WERI-Rb-1 (cell line): Measurements from ENCODE around the gene SLC16A3.
"Not testable (repeated sequence)": the region's sequence is repeated elsewhere in the genome, so short reads cannot be mapped to it uniquely, and the experiment has no call there.

Source experiments
- DNase-seq: peaks from one replicate; pipeline ENCODE4 v3.0.0-alpha.2; 2020
- H3K27ac ChIP-seq: fragments of 250-450 bp; sonication (Bioruptor Pico); 2 replicates; pipeline ENCODE4 v1.5.1; 2020; ENCODE audit warnings: mild to moderate bottlenecking, moderate library complexity
- H3K27me3 ChIP-seq: fragments of 250-450 bp; sonication (Bioruptor Pico); 2 replicates; pipeline ENCODE4 v1.5.1; 2021; ENCODE audit warnings: mild to moderate bottlenecking, low read depth, moderate library complexity; ENCODE audit not compliant: insufficient read depth, severe bottlenecking
- H3K36me3 ChIP-seq: fragments of 250-450 bp; sonication (Bioruptor Pico); 2 replicates; pipeline ENCODE4 v1.5.1; 2020; ENCODE audit warnings: mild to moderate bottlenecking, moderate library complexity
- H3K4me3 ChIP-seq: 2 replicates; pipeline ENCODE4 v1.5.1; 2011; ENCODE audit warnings: low read depth, mild to moderate bottlenecking, control low read depth, low read length
- H3K9me3 ChIP-seq: fragments of 250-450 bp; sonication (Bioruptor Pico); 2 replicates; pipeline ENCODE4 v1.5.1; 2021; ENCODE audit warnings: mild to moderate bottlenecking, moderate library complexity; ENCODE audit not compliant: severe bottlenecking
- CTCF ChIP-seq: IDR thresholded peaks from 2 replicates; pipeline ENCODE4 v1.5.1; 2011; ENCODE audit warnings: low read depth, mild to moderate bottlenecking, control low read depth, inconsistent platforms, low read length

SLC16A3 gene

DNA sequence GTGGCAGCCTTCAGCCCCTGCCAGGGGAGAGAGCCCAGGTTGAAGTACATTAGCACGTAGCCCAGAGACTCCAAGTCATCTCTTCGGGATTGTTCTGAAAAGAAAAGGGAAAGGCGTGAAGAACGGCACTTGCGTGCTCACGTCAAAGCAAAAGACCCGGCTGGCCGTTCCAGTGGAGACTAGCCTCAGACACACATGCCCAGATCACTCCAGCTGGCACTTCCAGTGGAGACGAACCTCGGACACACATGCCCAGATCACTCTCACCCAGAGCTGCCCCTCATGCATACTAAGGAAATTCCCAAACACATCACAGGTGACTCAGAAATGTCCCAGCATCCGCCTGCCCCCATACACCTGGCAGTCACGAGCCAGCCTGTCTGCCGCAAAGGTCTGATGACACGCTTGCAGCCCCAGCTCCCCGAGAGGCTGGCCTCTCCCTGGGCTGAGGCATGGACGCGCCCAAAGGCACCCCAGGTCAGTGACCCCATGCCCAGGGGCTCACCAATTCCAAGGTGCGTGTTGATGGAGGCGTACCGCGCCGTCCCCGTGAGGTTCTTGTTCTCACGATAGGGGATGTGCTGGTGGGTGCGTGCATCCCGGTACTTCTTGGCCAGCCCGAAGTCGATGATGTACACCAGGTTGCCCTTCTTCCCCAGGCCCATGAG is 23.8 kb downstream of the SLC16A3 start:
- peaks cover 3% of the 10 kb centered on the region for H3K9me3 ChIP-seq
- peaks cover 84% of the 10 kb centered on the region for H3K36me3 ChIP-seq
- no peaks in the 10 kb centered on the region for H3K27me3 ChIP-seq
- no peak overlapping the region for H3K4me3 ChIP-seq
- no peak overlapping the region for H3K27ac ChIP-seq
- no peak for TF ChIP-seq CTCF
- no peak for DNase-seq

- Histone ChIP-seq H3K9me3 (peaks cover 3% of the 10 kb centered on the region), H3K4me3 (no peak overlapping the region), H3K36me3 (peaks cover 80% of the 10 kb centered on the region), H3K27me3 (no peaks in the 10 kb centered on the region), H3K27ac (no peak overlapping the region)
- DNase-seq: no peak
- no peak for TF ChIP-seq CTCF
These were observed 24.3 kb downstream of the SLC16A3 start for GRCh38 chr17:82253179-82253544.

- not testable (repeated sequence) for H3K27ac ChIP-seq, H3K4me3 ChIP-seq, H3K9me3 ChIP-seq, H3K27me3 ChIP-seq, DNase-seq
- H3K36me3 ChIP-seq: peaks cover 80% of the 10 kb centered on the region
These were observed 25.3 kb downstream of the SLC16A3 start for GRCh38 chr17:82254096-82254495.

DNA sequence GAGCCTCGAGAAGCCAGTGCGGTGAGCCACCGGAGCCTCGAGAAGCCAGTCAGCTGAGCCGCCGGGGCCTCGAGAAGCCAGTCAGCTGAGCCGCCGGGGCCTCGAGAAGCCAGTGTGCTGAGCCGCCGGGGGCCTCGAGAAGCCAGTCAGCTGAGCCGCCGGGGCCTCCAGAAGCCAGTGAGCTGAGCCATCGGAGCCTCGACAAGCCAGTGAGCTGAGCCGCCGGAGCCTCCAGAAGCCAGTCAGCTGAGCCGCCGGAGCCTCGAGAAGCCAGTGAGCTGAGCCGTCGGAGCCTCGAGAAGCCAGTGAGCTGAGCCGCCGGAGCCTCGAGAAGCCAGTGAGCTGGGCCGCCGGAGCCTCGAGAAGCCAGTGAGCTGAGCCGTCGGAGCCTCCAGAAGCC is 25.9 kb downstream of the SLC16A3 start:
- not testable (repeated sequence) for H3K4me3 ChIP-seq, DNase-seq, H3K27me3 ChIP-seq, H3K27ac ChIP-seq, H3K9me3 ChIP-seq
- H3K36me3 ChIP-seq: peaks cover 80% of the 10 kb centered on the region

DNA sequence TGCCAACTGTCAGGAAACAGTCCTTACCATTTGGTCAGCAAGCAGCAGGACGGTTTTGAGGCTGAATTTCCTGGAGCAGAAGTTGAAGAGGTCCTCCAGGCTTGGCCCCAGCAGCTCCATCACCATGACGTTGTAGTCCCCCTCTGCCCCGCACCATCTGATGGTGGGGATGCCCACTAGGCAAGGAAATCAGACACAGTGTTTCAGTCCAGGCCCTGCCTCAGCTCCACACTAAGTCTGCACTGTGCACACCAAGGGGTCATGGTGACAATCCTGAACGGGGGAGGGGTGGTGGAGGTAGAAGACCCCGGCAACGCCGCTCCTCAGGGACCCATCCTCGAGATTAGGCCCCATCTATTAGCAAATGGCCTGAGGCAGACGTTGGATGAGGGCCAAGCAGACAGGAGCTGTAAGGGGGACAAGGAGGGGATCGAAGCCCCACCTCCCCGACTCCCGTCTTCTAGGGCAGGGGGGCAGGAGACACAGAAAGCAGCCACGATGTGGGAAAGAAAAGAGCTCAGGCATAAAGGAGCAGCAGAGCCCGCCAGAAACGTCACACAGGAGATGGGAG is 26.6 kb downstream of the SLC16A3 start:
- TF ChIP-seq CTCF: no peak
- peaks cover 73% of the 10 kb centered on the region for H3K36me3 ChIP-seq

GRCh38 chr17:82256242-82256885 is 27.5 kb downstream of the SLC16A3 start:
- DNase-seq: no peak

More for the DNA sequence above, 26.6 kb downstream of the SLC16A3 start:
- H3K27me3 ChIP-seq: no peaks in the 10 kb centered on the region
- peaks cover 3% of the 10 kb centered on the region for H3K9me3 ChIP-seq
- DNase-seq: no peak
- no peak overlapping the region for H3K27ac ChIP-seq
- H3K4me3 ChIP-seq: no peak overlapping the region

More at GRCh38 chr17:82256242-82256885, 27.5 kb downstream of the SLC16A3 start:
- no peak for TF ChIP-seq CTCF
- Histone ChIP-seq H3K4me3 (no peak overlapping the region), H3K27ac (no peak overlapping the region), H3K36me3 (peaks cover 71% of the 10 kb centered on the region), H3K9me3 (peaks cover 3% of the 10 kb centered on the region), H3K27me3 (no peaks in the 10 kb centered on the region)
